Tibial artery (tissue), 4 donors: Measurements from ENCODE around the gene PCSK5.

Experiments
- DNase-seq, 2 donors: peaks; one replicate each; pipeline ENCODE4 v3.0.0-alpha.2; 2019
- H3K27ac ChIP-seq, 2 donors: fragments of 200-600 bp; sonication (generic) in 1 of 2; 1 replicate in 1 of 2; 2 replicates in 1 of 2; pipeline ENCODE4 v1.5.1; 2018 to 2019; ENCODE audit warnings: mild to moderate bottlenecking in 1 of 2
- H3K27me3 ChIP-seq, 2 donors: fragments of 200-600 bp; sonication (generic) in 1 of 2; one replicate each; pipeline versions ENCODE4 v1.5.1 to v1.6.0; 2016 to 2019
- H3K36me3 ChIP-seq, 3 donors: fragments of 200-600 bp; sonication (generic) in 2 of 3; one replicate each; pipeline ENCODE4 v1.5.1; 2016 to 2019; ENCODE audit warnings: mild to moderate bottlenecking in 2 of 3
- H3K4me1 ChIP-seq, 4 donors: fragments of 200-600 bp; sonication (generic) in 2 of 4; 1 replicate in 3 of 4; 2 replicates in 1 of 4; pipeline ENCODE4 v1.5.1; 2016 to 2019
- H3K4me3 ChIP-seq, 2 donors: fragments of 200-600 bp; sonication (generic) in 1 of 2; 1 replicate in 1 of 2; 2 replicates in 1 of 2; pipeline ENCODE4 v1.5.1; 2018 to 2019; ENCODE audit warnings: mild to moderate bottlenecking in 2 of 2
- H3K9me3 ChIP-seq, 3 donors: fragments of 200-600 bp; sonication (generic) in 1 of 3; one replicate each; pipeline ENCODE4 v1.5.1; 2016 to 2019
- CTCF ChIP-seq, 2 experiments: fragments of 200-600 bp in 1 of 2; fragments of 450-650 bp in 1 of 2; IDR thresholded peaks; one replicate each; pipeline ENCODE4 v1.5.1; 2017 to 2019; ENCODE audit warnings: antibody characterized with exemption in 2 of 2, mild to moderate bottlenecking in 1 of 2, moderate library complexity in 1 of 2
- intact Hi-C: fragments of 100-400 bp; cut with DNase I; formaldehyde crosslinking; loops from one replicate; pipeline ENCODE4 v1.15.0; 2023; ENCODE audit warnings: low total_unique reads

PCSK5 gene

GRCh38 chr9:76401580-76402354 is 511.3 kb downstream of the PCSK5 start:
- intact Hi-C loops = no loop called here
- TF ChIP-seq CTCF (IDR thresholded peaks at IDR 0.05) = no peak
- H3K27me3 ChIP-seq = no peaks in the 10 kb centered on the region
- H3K36me3 ChIP-seq = no peaks in the 10 kb centered on the region
- H3K9me3 ChIP-seq = no peaks in the 10 kb centered on the region
- no peak overlapping the region for H3K4me3 ChIP-seq
- H3K27ac ChIP-seq = no peak overlapping the region
- no peak for DNase-seq
- H3K4me1 ChIP-seq = peaks cover 0 to 9% (median 0%) of the 10 kb centered on the region in 4 donors

- H3K4me1 ChIP-seq = peaks cover 0 to 9% (median 0%) of the 10 kb centered on the region in 4 donors
- no peak overlapping the region for H3K4me3 ChIP-seq
- DNase-seq = no peak
- peak; percentile 54 to 70 for TF ChIP-seq CTCF (IDR thresholded peaks at IDR 0.05)
- H3K36me3 ChIP-seq = no peaks in the 10 kb centered on the region
- H3K9me3 ChIP-seq = no peaks in the 10 kb centered on the region
- H3K27me3 ChIP-seq = no peaks in the 10 kb centered on the region
- intact Hi-C loops = no loop called here
- H3K27ac ChIP-seq = peak overlapping the region; percentile 1 to 44
Observed at GRCh38 chr9:76403352-76403751, 512.9 kb downstream of the PCSK5 start.

- intact Hi-C loops = no loop called here
- no peaks in the 10 kb centered on the region for H3K36me3 ChIP-seq
- no peaks in the 10 kb centered on the region for H3K9me3 ChIP-seq
- no peak overlapping the region for H3K4me3 ChIP-seq
- no peak for TF ChIP-seq CTCF (IDR thresholded peaks at IDR 0.05)
- no peaks in the 10 kb centered on the region for H3K27me3 ChIP-seq
- no peak for DNase-seq
- no peak overlapping the region for H3K27ac ChIP-seq
- H3K4me1 ChIP-seq = peaks cover 0 to 9% (median 0%) of the 10 kb centered on the region in 4 donors
Observed at GRCh38 chr9:76404401-76404800, 513.9 kb downstream of the PCSK5 start.

GRCh38 chr9:76405340-76405739 is 514.9 kb downstream of the PCSK5 start:
- no peak for TF ChIP-seq CTCF (IDR thresholded peaks at IDR 0.05)
- Histone ChIP-seq H3K27me3 (no peaks in the 10 kb centered on the region), H3K9me3 (no peaks in the 10 kb centered on the region), H3K4me3 (no peak overlapping the region), H3K27ac (no peak overlapping the region), H3K36me3 (no peaks in the 10 kb centered on the region), H3K4me1 (peaks cover 0 to 9% (median 0%) of the 10 kb centered on the region in 4 donors)
- intact Hi-C loops = no loop called here
- no peak for DNase-seq

GRCh38 chr9:76405868-76406267 is 515.4 kb downstream of the PCSK5 start:
- intact Hi-C loops = no loop called here

More at GRCh38 chr9:76405868-76406267, 515.4 kb downstream of the PCSK5 start:
- DNase-seq = no peak
- Histone ChIP-seq H3K4me3 (no peak overlapping the region), H3K27me3 (no peaks in the 10 kb centered on the region), H3K27ac (no peak overlapping the region), H3K36me3 (no peaks in the 10 kb centered on the region), H3K9me3 (no peaks in the 10 kb centered on the region), H3K4me1 (peaks cover 0 to 9% (median 0%) of the 10 kb centered on the region in 4 donors)
- TF ChIP-seq CTCF (IDR thresholded peaks at IDR 0.05) = no peak
